Upper lobe of left lung (tissue), 4 donors: ENCODE measurements around the gene ISG15.

Source experiments
- CTCF ChIP-seq, 6 experiments: fragments of 450-650 bp in 4 of 6; fragments of 200-600 bp in 2 of 6; sonication (generic) in 2 of 6; IDR thresholded peaks; one replicate each; pipeline ENCODE4 v1.5.1; 2016 to 2019; ENCODE audit warnings: antibody characterized with exemption in 6 of 6
- POLR2A ChIP-seq, 4 donors: fragments of 450-650 bp; IDR thresholded peaks; one replicate each; pipeline ENCODE4 v1.5.1; 2016 to 2017; ENCODE audit warnings: antibody characterized with exemption in 4 of 4, mild to moderate bottlenecking in 2 of 4

GRCh38 chr1:971751-972506 lies 41.4 kb upstream of the ISG15 start:
- TF ChIP-seq POLR2A (IDR thresholded peaks at IDR 0.05) (no peak), CTCF (IDR thresholded peaks at IDR 0.05) (no peak)
